Suprapubic skin (tissue), 4 donors: ENCODE data around the gene IQCN. TPM values are rescaled to one million over a fixed set of nuclear protein-coding genes. Genes with fewer than 3 reads are reported as not detected.

Experiments
- DNase-seq, 2 donors: peaks; one replicate each; pipeline ENCODE4 v3.0.0-alpha.2; 2019; ENCODE audit warnings: low spot score in 2 of 2
- H3K27ac ChIP-seq: fragments of 200-600 bp; sonication (generic); one replicate; pipeline ENCODE4 v1.5.1; 2019
- H3K27me3 ChIP-seq: fragments of 200-600 bp; sonication (generic); one replicate; pipeline ENCODE4 v1.5.1; 2019
- H3K36me3 ChIP-seq: fragments of 200-600 bp; sonication (generic); one replicate; pipeline ENCODE4 v1.5.1; 2019
- H3K4me1 ChIP-seq: fragments of 200-600 bp; sonication (generic); one replicate; pipeline ENCODE4 v1.5.1; 2019
- H3K4me3 ChIP-seq: fragments of 200-600 bp; sonication (generic); one replicate; pipeline ENCODE4 v1.5.1; 2019; ENCODE audit warnings: mild to moderate bottlenecking
- H3K9me3 ChIP-seq: fragments of 200-600 bp; sonication (generic); one replicate; pipeline ENCODE4 v1.5.1; 2019
- CTCF ChIP-seq, 2 donors: fragments of 200-600 bp in 1 of 2; fragments of 450-650 bp in 1 of 2; sonication (generic) in 1 of 2; IDR thresholded peaks; one replicate each; pipeline ENCODE4 v1.5.1; 2016 to 2019; ENCODE audit warnings: antibody characterized with exemption in 2 of 2, mild to moderate bottlenecking in 1 of 2, moderate library complexity in 1 of 2
- EP300 ChIP-seq: sonication (generic); formaldehyde crosslinking; IDR thresholded peaks from one replicate; pipeline ENCODE4 v1.6.1; 2017; ENCODE audit warnings: antibody characterized with exemption
- POLR2A ChIP-seq, 2 donors: fragments of 450-650 bp; IDR thresholded peaks; one replicate each; pipeline ENCODE4 v1.6.1; 2017; ENCODE audit warnings: antibody characterized with exemption in 2 of 2, mild to moderate bottlenecking in 2 of 2, moderate library complexity in 2 of 2
- POLR2AphosphoS5 ChIP-seq, 3 donors: sonication (generic); formaldehyde crosslinking; IDR thresholded peaks; one replicate each; pipeline ENCODE4 v1.6.1; 2017; ENCODE audit warnings: antibody characterized with exemption in 3 of 3
- WGBS: methylation state at CpG from one replicate; pipeline ENCODE4 v1.1.5; 2018; 5-methylcytosine and 5-hydroxymethylcytosine counted together
- total RNA-seq, 4 donors: library from RNA; depleted of rRNA; stranded (reverse); fragments of >200 nt; gene quantifications; one replicate each; pipeline ENCODE4 v1.1.0, GENCODE V29; 2016

IQCN gene
- total RNA-seq, 4 donors from 2014 or later, result 8.1 to 27.6 (median 13.6) TPM

GRCh38 chr19:18265582-18265981, 8.7 kb downstream of the IQCN start:
- Histone ChIP-seq H3K36me3 (peaks cover 59% of the 10 kb centered on the region), H3K27me3 (no peaks in the 10 kb centered on the region)
- 93% methylated on average over 5 of the region's 7 CpGs for WGBS

GRCh38 chr19:18264971-18265540, 9.2 kb downstream of the IQCN start:
- Histone ChIP-seq H3K4me1 (peaks cover 3% of the 10 kb centered on the region), H3K27me3 (no peaks in the 10 kb centered on the region), H3K27ac (no peak overlapping the region), H3K9me3 (no peaks in the 10 kb centered on the region), H3K36me3 (peaks cover 59% of the 10 kb centered on the region), H3K4me3 (no peak overlapping the region)
- no CpG with 5 or more reads among the region's 23 CpGs for WGBS
- DNase-seq, result no peak
- no peak for TF ChIP-seq CTCF (IDR thresholded peaks at IDR 0.05)
- no peak for TF ChIP-seq EP300

More at GRCh38 chr19:18265582-18265981, 8.7 kb downstream of the IQCN start:
- no peak overlapping the region for H3K4me3 ChIP-seq
- no peak overlapping the region for H3K27ac ChIP-seq
- DNase-seq, result no peak
- TF ChIP-seq CTCF (IDR thresholded peaks at IDR 0.05) (no peak), POLR2A (IDR thresholded peaks at IDR 0.05) (no peak), POLR2AphosphoS5 (IDR thresholded peaks at IDR 0.05) (no peak), EP300 (no peak)
- peaks cover under 1% of the 10 kb centered on the region for H3K4me1 ChIP-seq
- no peaks in the 10 kb centered on the region for H3K9me3 ChIP-seq

GRCh38 chr19:18264137-18264854, 10.0 kb downstream of the IQCN start:
- no peak overlapping the region for H3K27ac ChIP-seq
- no peaks in the 10 kb centered on the region for H3K27me3 ChIP-seq
- H3K36me3 ChIP-seq, result peaks cover 58% of the 10 kb centered on the region
- TF ChIP-seq POLR2A (IDR thresholded peaks at IDR 0.05), result no peak
- no peak for TF ChIP-seq EP300
- no peak for TF ChIP-seq CTCF (IDR thresholded peaks at IDR 0.05)
- no peak for TF ChIP-seq POLR2AphosphoS5 (IDR thresholded peaks at IDR 0.05)
- H3K4me1 ChIP-seq, result peaks cover 3% of the 10 kb centered on the region
- no peak overlapping the region for H3K4me3 ChIP-seq
- H3K9me3 ChIP-seq, result no peaks in the 10 kb centered on the region
- DNase-seq, result no peak
- WGBS, result 100% methylated on average over 2 of the region's 23 CpGs

GRCh38 chr19:18263324-18264136, 10.7 kb downstream of the IQCN start:
- H3K27me3 ChIP-seq, result no peaks in the 10 kb centered on the region
- no peaks in the 10 kb centered on the region for H3K9me3 ChIP-seq
- no peak for DNase-seq
- H3K27ac ChIP-seq, result no peak overlapping the region
- H3K4me3 ChIP-seq, result no peak overlapping the region
- 91% methylated on average over 4 of the region's 16 CpGs for WGBS
- peaks cover 52% of the 10 kb centered on the region for H3K36me3 ChIP-seq
- TF ChIP-seq CTCF (IDR thresholded peaks at IDR 0.05) (no peak), POLR2A (IDR thresholded peaks at IDR 0.05) (no peak), POLR2AphosphoS5 (IDR thresholded peaks at IDR 0.05) (no peak), EP300 (no peak)
- peaks cover 3% of the 10 kb centered on the region for H3K4me1 ChIP-seq

- no peaks in the 10 kb centered on the region for H3K9me3 ChIP-seq
- TF ChIP-seq EP300 (no peak), POLR2A (IDR thresholded peaks at IDR 0.05) (no peak), POLR2AphosphoS5 (IDR thresholded peaks at IDR 0.05) (no peak), CTCF (IDR thresholded peaks at IDR 0.05) (no peak)
- peaks cover 47% of the 10 kb centered on the region for H3K36me3 ChIP-seq
- no peak overlapping the region for H3K27ac ChIP-seq
- H3K4me1 ChIP-seq, result peaks cover 3% of the 10 kb centered on the region
- DNase-seq, result no peak
- WGBS, result 92% methylated on average over 9 of the region's 10 CpGs
- H3K4me3 ChIP-seq, result no peak overlapping the region
- H3K27me3 ChIP-seq, result no peaks in the 10 kb centered on the region
These were observed 11.3 kb downstream of the IQCN start for GRCh38 chr19:18262917-18263316.
